Stimulated activated CD4-positive, alpha-beta T cell treated with anti-CD3 and anti-CD28 coated beads, Interleukin-15, amount 100 ng/mL, for 1 hour (primary cell): Measurements from ENCODE around the gene GSAP.

Source experiments
- DNase-seq, 2 donors: peaks; one replicate each; pipeline ENCODE4 v3.0.0-alpha.2; 2020; ENCODE audit warnings: low read depth in 1 of 2, low spot score in 1 of 2

The GSAP gene

GRCh38 chr7:77438131-77438530 is 22.0 kb upstream of the GSAP start:
- no peak for DNase-seq

GRCh38 chr7:77434570-77435275 is 18.6 kb upstream of the GSAP start:
- DNase-seq = no peak

GRCh38 chr7:77433901-77434300 is 17.8 kb upstream of the GSAP start:
- no peak for DNase-seq

- no peak for DNase-seq
Measured at GRCh38 chr7:77430927-77431326, 14.8 kb upstream of the GSAP start.

GRCh38 chr7:77428777-77429231 is 12.7 kb upstream of the GSAP start:
- DNase-seq = no peak

GRCh38 chr7:77427996-77428603 is 12.0 kb upstream of the GSAP start:
- DNase-seq = no peak

GRCh38 chr7:77426521-77427051 is 10.4 kb upstream of the GSAP start:
- no peak for DNase-seq

GRCh38 chr7:77426052-77426404 is 9.9 kb upstream of the GSAP start:
- no peak for DNase-seq

GRCh38 chr7:77425101-77426051 is 9.2 kb upstream of the GSAP start:
- DNase-seq = no peak

GRCh38 chr7:77422500-77422899 is 6.4 kb upstream of the GSAP start:
- no peak for DNase-seq

- no peak for DNase-seq
Measured at GRCh38 chr7:77420986-77421672, 5.0 kb upstream of the GSAP start.

GRCh38 chr7:77420438-77420837 is 4.3 kb upstream of the GSAP start:
- no peak for DNase-seq

GRCh38 chr7:77419102-77419501 is 3.0 kb upstream of the GSAP start:
- DNase-seq = no peak

GRCh38 chr7:77417801-77418200 is 1.7 kb upstream of the GSAP start:
- DNase-seq = no peak

- no peak for DNase-seq
Measured at GRCh38 chr7:77416621-77417371, 647 bp upstream of the GSAP start.

- peak in 1 of 2 donors; percentile 6 for DNase-seq
Measured at GRCh38 chr7:77415476-77415822, 700 bp downstream of the GSAP start.

GRCh38 chr7:77413861-77414424 is 2.2 kb downstream of the GSAP start:
- no peak for DNase-seq

GRCh38 chr7:77413128-77413527 is 3.0 kb downstream of the GSAP start:
- DNase-seq = no peak

- no peak for DNase-seq
Measured at GRCh38 chr7:77409739-77410547, 6.2 kb downstream of the GSAP start.
